Gastroesophageal sphincter (tissue), 3 donors: ENCODE data around the gene ADAMTS2.

ENCODE experiments used
- POLR2A ChIP-seq, 2 donors: fragments of 450-650 bp; IDR thresholded peaks; one replicate each; pipeline ENCODE4 v1.6.1; 2017; ENCODE audit warnings: antibody characterized with exemption in 2 of 2, mild to moderate bottlenecking in 2 of 2, moderate library complexity in 1 of 2
- POLR2AphosphoS5 ChIP-seq: sonication (generic); formaldehyde crosslinking; IDR thresholded peaks from one replicate; pipeline ENCODE4 v1.6.1; 2017; ENCODE audit warnings: antibody characterized with exemption
- TF ChIP-seq, protein P1 (sequence below), 4 experiments: fragments of 200-600 bp in 2 of 4; fragments of 450-650 bp in 2 of 4; sonication (generic) in 1 of 4; IDR thresholded peaks; one replicate each; pipeline ENCODE4 v1.5.1; 2017 to 2019; ENCODE audit warnings: antibody characterized with exemption in 4 of 4, mild to moderate bottlenecking in 2 of 4, moderate library complexity in 2 of 4

GRCh38 chr5:179193746-179194145 is 151.5 kb downstream of the ADAMTS2 start:
- TF ChIP-seq, protein P1, sequence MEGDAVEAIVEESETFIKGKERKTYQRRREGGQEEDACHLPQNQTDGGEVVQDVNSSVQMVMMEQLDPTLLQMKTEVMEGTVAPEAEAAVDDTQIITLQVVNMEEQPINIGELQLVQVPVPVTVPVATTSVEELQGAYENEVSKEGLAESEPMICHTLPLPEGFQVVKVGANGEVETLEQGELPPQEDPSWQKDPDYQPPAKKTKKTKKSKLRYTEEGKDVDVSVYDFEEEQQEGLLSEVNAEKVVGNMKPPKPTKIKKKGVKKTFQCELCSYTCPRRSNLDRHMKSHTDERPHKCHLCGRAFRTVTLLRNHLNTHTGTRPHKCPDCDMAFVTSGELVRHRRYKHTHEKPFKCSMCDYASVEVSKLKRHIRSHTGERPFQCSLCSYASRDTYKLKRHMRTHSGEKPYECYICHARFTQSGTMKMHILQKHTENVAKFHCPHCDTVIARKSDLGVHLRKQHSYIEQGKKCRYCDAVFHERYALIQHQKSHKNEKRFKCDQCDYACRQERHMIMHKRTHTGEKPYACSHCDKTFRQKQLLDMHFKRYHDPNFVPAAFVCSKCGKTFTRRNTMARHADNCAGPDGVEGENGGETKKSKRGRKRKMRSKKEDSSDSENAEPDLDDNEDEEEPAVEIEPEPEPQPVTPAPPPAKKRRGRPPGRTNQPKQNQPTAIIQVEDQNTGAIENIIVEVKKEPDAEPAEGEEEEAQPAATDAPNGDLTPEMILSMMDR (IDR thresholded peaks at IDR 0.05) = no peak
- no peak for TF ChIP-seq POLR2A (IDR thresholded peaks at IDR 0.05)
- no peak for TF ChIP-seq POLR2AphosphoS5
